Neural progenitor cell (in vitro differentiated cells): Measurements from ENCODE around the gene LRWD1.

Experiments used
- EZH2 ChIP-seq: fragments of 200-600 bp; sonication (generic); IDR thresholded peaks from 2 replicates; pipeline ENCODE4 v1.6.1; 2017; ENCODE audit warnings: antibody characterized with exemption, mild to moderate bottlenecking, moderate library complexity
- TF ChIP-seq, protein P1 (sequence below): fragments of 200-600 bp; sonication (generic); IDR thresholded peaks from 2 replicates; pipeline ENCODE4 v1.5.1; 2017; ENCODE audit warnings: antibody characterized with exemption, mild to moderate bottlenecking

DNA sequence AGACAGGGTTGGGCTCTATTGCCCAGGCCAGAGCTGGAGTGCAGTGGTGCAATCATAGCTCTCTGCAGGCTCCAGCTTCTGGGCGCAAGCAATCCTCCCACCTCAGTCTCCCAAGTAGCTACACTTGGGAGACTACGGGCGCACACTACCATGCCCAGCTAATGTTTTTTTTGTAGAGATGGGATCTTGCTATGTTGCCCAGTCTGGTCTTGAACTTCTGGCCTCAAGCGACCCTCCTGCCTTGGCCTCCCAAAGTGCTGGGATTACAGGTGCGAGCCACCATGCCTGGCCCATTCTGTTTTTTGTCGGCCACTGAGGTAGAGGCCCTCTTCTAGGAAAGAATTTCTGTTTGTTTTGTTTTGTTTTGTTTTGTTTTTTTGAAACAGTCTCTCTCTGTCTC, 12.3 kb upstream of the LRWD1 start:
- TF ChIP-seq EZH2 = no peak
- TF ChIP-seq, protein P1, sequence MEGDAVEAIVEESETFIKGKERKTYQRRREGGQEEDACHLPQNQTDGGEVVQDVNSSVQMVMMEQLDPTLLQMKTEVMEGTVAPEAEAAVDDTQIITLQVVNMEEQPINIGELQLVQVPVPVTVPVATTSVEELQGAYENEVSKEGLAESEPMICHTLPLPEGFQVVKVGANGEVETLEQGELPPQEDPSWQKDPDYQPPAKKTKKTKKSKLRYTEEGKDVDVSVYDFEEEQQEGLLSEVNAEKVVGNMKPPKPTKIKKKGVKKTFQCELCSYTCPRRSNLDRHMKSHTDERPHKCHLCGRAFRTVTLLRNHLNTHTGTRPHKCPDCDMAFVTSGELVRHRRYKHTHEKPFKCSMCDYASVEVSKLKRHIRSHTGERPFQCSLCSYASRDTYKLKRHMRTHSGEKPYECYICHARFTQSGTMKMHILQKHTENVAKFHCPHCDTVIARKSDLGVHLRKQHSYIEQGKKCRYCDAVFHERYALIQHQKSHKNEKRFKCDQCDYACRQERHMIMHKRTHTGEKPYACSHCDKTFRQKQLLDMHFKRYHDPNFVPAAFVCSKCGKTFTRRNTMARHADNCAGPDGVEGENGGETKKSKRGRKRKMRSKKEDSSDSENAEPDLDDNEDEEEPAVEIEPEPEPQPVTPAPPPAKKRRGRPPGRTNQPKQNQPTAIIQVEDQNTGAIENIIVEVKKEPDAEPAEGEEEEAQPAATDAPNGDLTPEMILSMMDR = no peak
